ENCODE data around the gene INPP4A.

Gene INPP4A

DNA sequence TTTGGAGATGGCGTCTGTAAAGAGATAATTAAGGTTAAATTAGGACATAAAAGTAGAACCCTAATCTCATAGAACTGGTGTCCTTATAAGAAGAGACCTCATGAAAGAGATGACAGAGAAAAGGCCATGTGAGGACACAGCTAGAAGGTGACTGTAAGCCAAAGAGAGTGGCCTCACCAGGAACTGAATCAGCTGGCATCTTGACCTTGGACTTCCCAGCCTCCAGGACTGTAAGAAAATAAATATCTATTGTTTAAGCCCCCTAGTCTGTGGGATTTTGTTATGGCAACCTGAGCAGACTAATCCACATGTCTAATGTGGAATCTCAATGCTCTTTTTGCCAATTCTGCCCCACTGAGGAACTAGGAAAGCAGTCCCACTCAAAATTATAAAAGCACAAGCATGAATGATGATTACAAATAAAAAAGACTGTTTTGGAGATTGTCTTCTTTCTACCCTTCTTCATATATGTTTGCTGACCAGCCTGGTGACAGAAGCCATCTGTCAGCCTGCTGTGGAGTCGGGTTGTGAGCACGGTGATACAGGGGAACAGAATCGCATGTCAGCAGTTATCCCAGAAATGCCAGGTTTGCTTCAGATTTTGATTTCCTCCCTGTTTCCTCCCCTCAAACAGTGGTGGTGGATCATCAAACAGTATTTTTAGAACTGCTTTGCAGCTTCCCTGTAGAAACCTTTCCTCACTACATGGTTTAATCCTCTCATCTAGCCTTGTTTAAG is 54.2 kb downstream of the INPP4A start:
- Histone ChIP-seq H3K79me2 (ENCODE audit: low read length) (no peaks in the 10 kb centered on the region), H4K20me1 (ENCODE audit: insufficient read depth, low read length) (0 out of 2 replicates have a peak, but pooled peaks cover 3% of the 10 kb centered on the region), H3K9me3 (ENCODE audit: insufficient read depth, low read length) (peaks cover 11% of the 10 kb centered on the region; the same call in 1 of the 2 replicates), H3K4me3 (ENCODE audit: low read length) (no peak overlapping the region), H3K4me2 (ENCODE audit: low read length) (no peak overlapping the region), H2AFZ (ENCODE audit: low read depth, low read length) (no peak overlapping the region), H3K4me1 (ENCODE audit: low read length) (no peaks in the 10 kb centered on the region), H3K27me3 (ENCODE audit: low read depth, low read length) (no peaks in the 10 kb centered on the region), H3K9ac (ENCODE audit: low read length) (no peak overlapping the region), H3K36me3 (replicated peaks; ENCODE audit: low read depth, low read length) (peaks cover 4% of the 10 kb centered on the region), H3K27ac (ENCODE audit: low read length) (no peak overlapping the region)
- TF ChIP-seq CTCF (IDR thresholded peaks at IDR 0.05; ENCODE audit: low read depth, low read length) (no peak), EZH2phosphoT487 (IDR thresholded peaks at IDR 0.05; ENCODE audit: low read depth) (no peak)

DNA sequence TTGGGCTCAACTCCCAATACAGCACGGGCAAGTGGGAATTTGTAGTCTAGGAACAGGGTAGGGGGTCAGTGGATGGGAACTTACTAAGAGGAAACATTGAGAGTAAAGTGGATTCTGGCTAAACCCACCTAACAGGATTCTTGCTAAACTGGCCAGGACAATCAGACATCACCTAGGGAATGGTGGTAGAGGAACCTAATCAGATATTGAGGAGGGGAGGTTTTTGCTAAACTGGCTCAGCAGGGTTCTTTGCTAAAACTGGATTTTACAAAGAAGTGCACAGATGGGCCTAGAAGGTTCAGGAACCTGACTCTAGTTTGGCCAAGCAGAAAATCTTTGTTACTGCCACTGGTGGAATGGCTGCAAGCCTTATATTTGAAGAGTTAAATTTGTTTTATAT is 55.9 kb downstream of the INPP4A start:
- Histone ChIP-seq H3K36me3 (replicated peaks; ENCODE audit: low read depth, low read length) (no peaks in the 10 kb centered on the region), H4K20me1 (ENCODE audit: insufficient read depth, low read length) (0 out of 2 replicates have a peak, but pooled peaks cover 3% of the 10 kb centered on the region), H3K27me3 (ENCODE audit: low read depth, low read length) (no peaks in the 10 kb centered on the region), H3K9me3 (ENCODE audit: insufficient read depth, low read length) (peaks cover 11% of the 10 kb centered on the region; the same call in 1 of the 2 replicates), H2AFZ (ENCODE audit: low read depth, low read length) (no peak overlapping the region), H3K79me2 (ENCODE audit: low read length) (no peaks in the 10 kb centered on the region), H3K9ac (ENCODE audit: low read length) (no peak overlapping the region), H3K27ac (ENCODE audit: low read length) (no peak overlapping the region), H3K4me3 (ENCODE audit: low read length) (no peak overlapping the region), H3K4me1 (ENCODE audit: low read length) (no peaks in the 10 kb centered on the region), H3K4me2 (ENCODE audit: low read length) (no peak overlapping the region)
- no peak for TF ChIP-seq CTCF (IDR thresholded peaks at IDR 0.05; ENCODE audit: low read depth, low read length)

- Histone ChIP-seq H2AFZ (ENCODE audit: low read depth, low read length) (no peak overlapping the region), H3K4me2 (ENCODE audit: low read length) (no peak overlapping the region), H3K4me1 (ENCODE audit: low read length) (no peaks in the 10 kb centered on the region), H3K9me3 (ENCODE audit: insufficient read depth, low read length) (peaks cover 11% of the 10 kb centered on the region; the same call in 1 of the 2 replicates), H3K27me3 (ENCODE audit: low read depth, low read length) (no peaks in the 10 kb centered on the region), H3K36me3 (replicated peaks; ENCODE audit: low read depth, low read length) (no peaks in the 10 kb centered on the region), H3K4me3 (ENCODE audit: low read length) (no peak overlapping the region), H3K27ac (ENCODE audit: low read length) (no peak overlapping the region), H4K20me1 (ENCODE audit: insufficient read depth, low read length) (0 out of 2 replicates have a peak, but pooled peaks cover 3% of the 10 kb centered on the region), H3K79me2 (ENCODE audit: low read length) (no peaks in the 10 kb centered on the region), H3K9ac (ENCODE audit: low read length) (no peak overlapping the region)
- TF ChIP-seq CTCF (IDR thresholded peaks at IDR 0.05; ENCODE audit: low read depth, low read length), result no peak
- no peak for TF ChIP-seq EZH2phosphoT487 (IDR thresholded peaks at IDR 0.05; ENCODE audit: low read depth)
Measured at GRCh38 chr2:98501223-98501622, 56.6 kb downstream of the INPP4A start.

GRCh38 chr2:98501876-98502275 is 57.2 kb downstream of the INPP4A start:
- no peak overlapping the region for H3K4me2 ChIP-seq (ENCODE audit: low read length)
- peaks cover 5% of the 10 kb centered on the region; the same call in 1 of the 2 replicates for H3K9me3 ChIP-seq (ENCODE audit: insufficient read depth, low read length)
- no peaks in the 10 kb centered on the region for H3K27me3 ChIP-seq (ENCODE audit: low read depth, low read length)
- no peak overlapping the region for H3K27ac ChIP-seq (ENCODE audit: low read length)
- TF ChIP-seq CTCF (IDR thresholded peaks at IDR 0.05; ENCODE audit: low read depth, low read length), result no peak
- TF ChIP-seq EZH2phosphoT487 (IDR thresholded peaks at IDR 0.05; ENCODE audit: low read depth), result no peak
- no peaks in the 10 kb centered on the region for H3K4me1 ChIP-seq (ENCODE audit: low read length)
- no peak overlapping the region for H3K9ac ChIP-seq (ENCODE audit: low read length)
- no peaks in the 10 kb centered on the region for H3K79me2 ChIP-seq (ENCODE audit: low read length)
- no peak overlapping the region for H2AFZ ChIP-seq (ENCODE audit: low read depth, low read length)
- no peaks in the 10 kb centered on the region for H3K36me3 ChIP-seq (replicated peaks; ENCODE audit: low read depth, low read length)
- no peak overlapping the region for H3K4me3 ChIP-seq (ENCODE audit: low read length)
- H4K20me1 ChIP-seq (ENCODE audit: insufficient read depth, low read length), result 0 out of 2 replicates have a peak, but pooled peaks cover 3% of the 10 kb centered on the region

Data from OCI-LY3 (cell line).